ENCODE results near the gene SUMO3. TPM values are rescaled to one million over a fixed set of nuclear protein-coding genes. Genes with fewer than 3 reads are reported as not detected.

The SUMO3 gene
- total RNA-seq, 1 experiment from 2014 or later = 41.4 TPM

GRCh38 chr21:44840771-44841170, 22.9 kb upstream of the SUMO3 start:
- H3K27ac ChIP-seq (ENCODE audit: low read length) = no peak overlapping the region
- DNase-seq (ENCODE audit: low read depth, low spot score) = no peak
- no peaks in the 10 kb centered on the region for H3K9me3 ChIP-seq (ENCODE audit: control insufficient read depth, insufficient read depth, low read depth, low read length)
- no peak for ATAC-seq
- BruUV-seq (replicated peaks) = no TSS peak
- no peak overlapping the region for H3K4me3 ChIP-seq (ENCODE audit: low read depth in 2 of 2, low read length in 2 of 2)
- ChIA-PET CTCF (no interaction called here), POLR2A (no interaction called here)
- no peaks in the 10 kb centered on the region for H3K27me3 ChIP-seq (ENCODE audit: control insufficient read depth, insufficient read depth, low read length)
- TF ChIP-seq TCF7L2 (IDR thresholded peaks at IDR 0.05; ENCODE audit: low read depth, low read length) (no peak), POLR2AphosphoS5 (IDR thresholded peaks at IDR 0.05; ENCODE audit: low read depth, low read length) (no peak), CTCF (IDR thresholded peaks at IDR 0.05) (no peak), REST (IDR thresholded peaks at IDR 0.05; ENCODE audit: insufficient read depth in 1 of 2, low read depth in 2 of 2, low read length in 1 of 2) (no peak), SIN3A (IDR thresholded peaks at IDR 0.05; ENCODE audit: borderline replicate concordance, insufficient read depth, low read depth, low read length) (no peak)
- peaks cover 5% of the 10 kb centered on the region for H3K4me1 ChIP-seq (ENCODE audit: control insufficient read depth, insufficient read depth, low read length)
- in situ Hi-C loops (cut with HindIII; ENCODE audit: low pct_unique_long_range_greater_than_20kb, low sequenced_read_pairs) = no loop called here
- no peaks in the 10 kb centered on the region for H3K36me3 ChIP-seq (ENCODE audit: control insufficient read depth, insufficient read depth, low read length)
- intact Hi-C loops (cut with micrococcal nuclease; ENCODE audit: unreplicated experiment) = no loop called here

- TF ChIP-seq CTCF (IDR thresholded peaks at IDR 0.05) = no peak
- TF ChIP-seq TCF7L2 (IDR thresholded peaks at IDR 0.05; ENCODE audit: low read depth, low read length) = no peak
- TF ChIP-seq POLR2AphosphoS5 (IDR thresholded peaks at IDR 0.05; ENCODE audit: low read depth, low read length) = no peak
- no peak for TF ChIP-seq SIN3A (IDR thresholded peaks at IDR 0.05; ENCODE audit: borderline replicate concordance, insufficient read depth, low read depth, low read length)
- no peak for TF ChIP-seq REST (IDR thresholded peaks at IDR 0.05; ENCODE audit: insufficient read depth in 1 of 2, low read depth in 2 of 2, low read length in 1 of 2)
- no TSS peak for BruUV-seq (replicated peaks)
Measured at GRCh38 chr21:44838951-44839350, 21.1 kb upstream of the SUMO3 start.

More at GRCh38 chr21:44838951-44839350, 21.1 kb upstream of the SUMO3 start:
- DNase-seq (ENCODE audit: low read depth, low spot score) (no peak), ATAC-seq (no peak)
- no peaks in the 10 kb centered on the region for H3K27me3 ChIP-seq (ENCODE audit: control insufficient read depth, insufficient read depth, low read length)
- no peaks in the 10 kb centered on the region for H3K9me3 ChIP-seq (ENCODE audit: control insufficient read depth, insufficient read depth, low read depth, low read length)
- peaks cover 5% of the 10 kb centered on the region; the same call in 1 of the 2 replicates for H3K4me1 ChIP-seq (ENCODE audit: control insufficient read depth, insufficient read depth, low read length)
- H3K36me3 ChIP-seq (ENCODE audit: control insufficient read depth, insufficient read depth, low read length) = no peaks in the 10 kb centered on the region
- CTCF ChIA-PET = no interaction called here
- H3K4me3 ChIP-seq (ENCODE audit: low read depth in 2 of 2, low read length in 2 of 2) = no peak overlapping the region
- in situ Hi-C loops (cut with HindIII; ENCODE audit: low pct_unique_long_range_greater_than_20kb, low sequenced_read_pairs) = no loop called here
- POLR2A ChIA-PET = no interaction called here
- intact Hi-C loops (cut with micrococcal nuclease; ENCODE audit: unreplicated experiment) = no loop called here
- H3K27ac ChIP-seq (ENCODE audit: low read length) = no peak overlapping the region

Measured in Panc1 (cell line).